GM21447 (cell line): ENCODE results near the gene SSBP4.

ENCODE experiments used
- ATAC-seq: cut with Tn5 transposase; IDR thresholded peaks from one replicate; pipeline ENCODE4 v1.9.1; 2021; ENCODE audit not compliant: unreplicated experiment

Gene SSBP4

DNA sequence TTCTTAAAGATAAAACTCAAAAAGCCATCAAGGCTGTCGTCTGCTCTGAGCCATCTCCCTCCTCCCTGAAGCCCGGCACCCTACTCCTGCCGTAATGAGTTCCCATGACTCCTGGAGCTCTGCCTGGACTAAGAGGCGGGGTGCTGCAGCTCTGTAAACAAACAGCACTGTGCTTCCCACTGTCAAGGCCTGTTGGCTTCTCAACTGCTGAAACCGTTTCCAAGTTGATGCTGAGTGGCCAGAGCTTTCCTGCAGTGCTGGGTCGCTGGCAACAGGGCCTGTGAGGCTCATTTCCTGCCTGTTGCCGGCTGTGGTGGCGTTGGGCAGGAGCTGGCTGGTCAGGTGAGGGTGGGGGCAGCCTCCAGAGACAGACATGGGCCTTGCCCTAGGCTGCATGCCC, 45.4 kb downstream of the SSBP4 start:
- no peak for ATAC-seq

DNA sequence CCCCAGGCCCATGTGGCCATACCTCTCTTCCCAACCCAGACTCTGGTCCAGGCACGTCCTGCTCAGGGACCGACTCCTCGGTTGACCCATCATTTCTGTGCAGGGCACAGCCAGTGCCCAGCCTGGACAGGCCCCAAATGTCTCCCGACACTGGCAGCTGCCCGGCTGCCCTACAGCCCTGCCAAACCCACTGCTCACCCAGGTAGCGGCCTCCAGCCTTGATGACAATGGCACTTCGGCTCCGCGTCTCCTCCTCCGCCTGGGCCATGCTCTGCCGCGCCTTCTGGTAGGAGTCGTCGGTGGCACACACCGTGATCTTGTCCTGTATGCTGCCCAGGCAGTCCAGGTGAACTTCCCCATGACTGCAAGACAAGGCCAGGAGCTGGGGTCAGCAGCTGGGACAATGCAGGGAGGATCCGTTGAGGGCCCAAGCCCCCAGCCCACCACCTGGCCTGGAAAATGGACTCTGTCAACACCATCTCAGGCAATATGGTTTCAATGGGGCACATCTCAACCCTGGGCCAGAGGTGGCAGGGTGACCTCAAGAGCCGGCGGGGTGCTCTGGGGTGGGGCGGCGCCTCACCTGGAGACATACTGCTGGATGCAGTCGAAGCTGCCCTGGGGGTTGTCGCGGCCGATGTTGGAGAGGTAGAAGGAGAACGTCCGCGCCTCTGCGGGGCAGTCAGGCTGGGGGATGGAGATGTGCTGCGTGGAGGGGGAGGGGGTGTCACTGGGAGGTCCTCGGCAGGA, 46.2 kb downstream of the SSBP4 start:
- no peak for ATAC-seq

DNA sequence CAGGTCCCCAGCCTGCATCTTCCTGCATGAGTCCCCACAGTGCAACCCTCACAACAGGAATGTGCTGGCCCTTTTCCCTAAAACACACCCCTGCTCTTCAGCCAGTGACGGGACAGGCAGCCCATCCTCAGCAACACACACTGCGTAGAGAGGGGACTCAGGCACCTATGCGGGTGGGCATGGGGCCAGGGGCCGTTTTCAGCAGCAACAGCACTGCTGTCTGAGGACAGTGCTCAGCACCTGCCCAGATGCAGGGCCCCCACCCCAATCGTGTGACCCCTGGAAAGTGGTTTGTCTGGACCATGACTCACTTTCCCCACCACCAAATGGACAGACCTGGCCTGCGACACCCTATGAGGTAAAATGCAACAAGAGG, 46.8 kb downstream of the SSBP4 start:
- ATAC-seq = no peak

DNA sequence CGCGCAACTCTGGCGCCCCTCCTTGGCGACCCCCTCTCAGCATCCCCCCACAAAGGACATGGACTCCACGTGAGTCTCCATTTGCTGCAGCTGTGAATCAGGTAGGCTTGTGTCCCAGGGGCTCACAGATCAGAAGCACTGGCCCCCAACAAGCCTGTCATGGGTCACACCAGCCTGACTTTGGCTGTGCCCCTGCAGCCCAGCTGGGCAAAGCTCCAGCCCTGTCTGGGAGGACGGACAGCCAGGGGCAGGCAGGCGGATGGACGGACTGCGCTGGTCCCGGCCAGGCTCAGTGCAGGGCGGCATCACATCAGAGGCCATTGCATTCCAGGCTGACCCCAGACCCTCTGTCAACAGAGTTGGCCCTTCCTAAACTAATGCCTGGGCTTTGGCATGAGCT, 47.2 kb downstream of the SSBP4 start:
- no peak for ATAC-seq

DNA sequence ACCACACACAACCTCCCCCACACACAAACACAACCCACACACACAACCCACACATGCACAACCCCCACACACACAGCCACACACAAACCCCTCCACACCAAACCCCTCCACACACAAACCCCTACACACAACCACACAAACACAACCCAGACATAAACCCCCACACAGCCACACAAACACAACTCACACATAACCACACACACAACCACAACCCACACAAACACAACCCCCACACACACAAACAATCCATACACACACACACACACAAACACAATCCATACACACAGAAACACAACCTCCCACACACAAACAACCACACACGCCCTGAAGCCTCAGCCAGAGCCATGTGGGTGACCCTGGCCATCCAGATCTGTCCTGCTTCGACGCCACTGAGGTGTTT, 48.8 kb downstream of the SSBP4 start:
- ATAC-seq = no peak

DNA sequence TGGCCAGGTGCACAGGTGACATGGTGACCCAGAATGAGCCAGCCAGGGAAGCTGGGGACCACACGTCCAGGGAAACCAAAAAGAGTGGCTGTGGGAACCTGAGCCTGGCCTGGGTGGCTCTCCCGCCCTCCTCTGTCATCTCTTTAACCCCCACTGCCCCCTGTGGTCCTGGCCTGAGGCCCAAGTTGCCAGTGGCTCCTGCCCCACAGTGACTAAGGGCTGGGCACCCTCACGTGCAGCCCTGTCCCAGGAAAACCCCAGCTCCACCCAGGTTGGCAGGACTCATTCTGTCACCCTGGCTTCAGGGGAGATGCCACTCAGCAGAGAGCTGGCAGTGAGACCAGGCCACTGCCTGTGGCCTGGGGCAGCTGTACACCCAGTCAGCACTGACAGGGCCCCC, 49.3 kb downstream of the SSBP4 start:
- ATAC-seq = no peak

DNA sequence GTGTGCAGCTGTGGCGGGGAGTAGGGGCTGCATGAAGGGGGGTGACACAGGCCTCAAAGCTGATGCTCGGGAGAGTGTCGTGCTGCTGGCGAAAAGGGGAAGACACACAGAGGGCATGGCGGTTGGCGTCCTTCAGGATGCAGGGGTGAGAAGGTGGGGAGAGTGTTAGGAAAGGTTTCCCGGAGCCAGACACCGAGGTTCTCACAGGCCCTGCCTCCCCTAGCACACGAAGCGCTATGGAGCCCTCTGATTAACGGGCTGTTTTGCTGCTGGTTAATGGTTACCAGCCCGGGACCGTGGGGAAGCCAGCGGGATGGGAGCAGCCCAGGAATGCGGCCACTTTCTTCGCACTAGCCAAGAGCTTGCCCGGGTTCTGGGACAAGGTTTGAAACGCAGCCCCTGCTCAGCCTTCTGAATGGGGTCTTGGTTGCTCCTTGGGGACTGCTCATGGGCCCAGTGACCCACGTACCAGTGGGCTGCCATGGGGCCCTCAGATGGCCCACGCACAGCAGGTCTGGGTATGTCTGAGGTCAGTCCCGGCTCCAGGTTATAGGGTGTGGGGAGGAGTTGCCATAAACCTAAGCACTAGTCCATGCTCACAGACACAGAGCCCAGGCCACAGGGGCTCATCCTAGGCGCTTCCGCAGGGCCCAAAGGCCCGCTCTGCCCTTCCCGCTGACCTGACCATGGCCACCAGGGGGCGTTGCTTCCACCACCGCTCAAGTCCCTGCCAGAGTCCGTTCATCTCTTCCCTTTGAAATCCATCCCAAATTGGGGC, 50.1 kb downstream of the SSBP4 start:
- ATAC-seq = no peak

DNA sequence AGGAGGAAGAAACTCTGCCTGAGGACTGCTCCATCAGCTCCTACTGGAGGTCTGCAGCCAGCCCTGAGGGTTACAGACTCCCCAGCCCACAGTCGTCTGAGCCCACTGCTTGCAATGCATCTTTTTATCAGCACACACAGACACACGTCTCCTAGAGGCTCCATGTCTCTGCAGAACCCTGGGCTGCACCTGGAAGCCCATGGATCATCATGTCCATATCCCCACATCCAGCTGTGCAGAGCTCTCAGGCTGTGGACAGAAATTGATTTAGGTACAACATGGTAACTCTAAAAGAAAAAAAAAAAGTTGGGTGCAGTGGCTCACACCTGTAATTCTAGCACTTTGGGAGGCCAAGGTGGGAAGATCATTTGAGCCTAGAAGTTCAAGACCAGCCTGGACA, 51.6 kb downstream of the SSBP4 start:
- ATAC-seq = no peak

DNA sequence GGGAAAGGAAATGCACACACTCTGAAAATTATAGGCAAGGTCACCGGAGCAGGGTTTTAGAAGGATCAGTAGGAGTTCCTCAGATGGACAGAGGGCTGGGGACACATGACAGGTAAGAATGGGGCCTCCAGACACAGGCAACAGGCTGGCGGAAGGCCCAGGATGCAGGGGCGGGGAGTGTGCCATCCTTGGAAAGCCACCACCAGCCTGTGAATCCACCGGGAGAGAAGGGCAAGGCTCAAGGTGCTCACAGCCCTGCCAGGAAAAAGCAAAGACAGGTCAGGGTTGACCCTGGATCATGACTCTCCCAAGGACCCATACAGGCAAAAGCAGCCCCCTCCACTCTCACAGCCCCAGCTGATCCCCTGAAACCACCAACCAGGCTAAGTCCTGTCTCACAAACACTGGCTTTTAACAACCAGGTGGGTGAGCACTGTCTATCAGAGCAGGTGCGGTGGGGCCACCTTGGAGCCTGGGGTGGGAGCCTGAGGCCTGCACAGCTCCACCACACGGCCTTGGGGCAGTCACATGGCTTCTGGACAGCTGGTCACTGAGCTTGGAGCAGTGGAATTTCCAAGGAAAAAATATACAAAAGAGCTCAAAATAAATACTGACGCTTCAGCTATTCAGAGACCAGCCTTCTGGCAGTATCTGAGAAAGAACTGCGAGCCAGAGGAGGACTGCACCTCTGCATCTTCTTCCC, 54.0 kb downstream of the SSBP4 start:
- no peak for ATAC-seq

DNA sequence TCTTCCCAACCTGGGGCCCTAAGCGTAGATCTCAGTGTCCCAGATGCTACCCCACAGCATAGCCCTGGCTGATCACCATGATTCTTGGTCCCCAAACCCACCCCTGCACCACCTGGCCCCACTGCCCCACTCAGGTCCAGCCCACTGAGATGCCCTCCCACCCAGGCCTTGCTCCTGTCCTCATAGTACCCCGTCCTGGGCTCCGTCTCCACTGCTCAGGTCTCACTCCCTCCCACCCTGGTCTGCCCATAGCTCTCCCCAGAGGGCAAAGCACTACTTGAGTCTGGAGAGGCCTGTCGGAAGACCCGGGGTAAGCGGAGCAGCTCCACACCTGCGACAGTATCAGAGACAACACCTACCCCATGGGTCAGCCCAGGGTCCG, 54.5 kb downstream of the SSBP4 start:
- no peak for ATAC-seq

DNA sequence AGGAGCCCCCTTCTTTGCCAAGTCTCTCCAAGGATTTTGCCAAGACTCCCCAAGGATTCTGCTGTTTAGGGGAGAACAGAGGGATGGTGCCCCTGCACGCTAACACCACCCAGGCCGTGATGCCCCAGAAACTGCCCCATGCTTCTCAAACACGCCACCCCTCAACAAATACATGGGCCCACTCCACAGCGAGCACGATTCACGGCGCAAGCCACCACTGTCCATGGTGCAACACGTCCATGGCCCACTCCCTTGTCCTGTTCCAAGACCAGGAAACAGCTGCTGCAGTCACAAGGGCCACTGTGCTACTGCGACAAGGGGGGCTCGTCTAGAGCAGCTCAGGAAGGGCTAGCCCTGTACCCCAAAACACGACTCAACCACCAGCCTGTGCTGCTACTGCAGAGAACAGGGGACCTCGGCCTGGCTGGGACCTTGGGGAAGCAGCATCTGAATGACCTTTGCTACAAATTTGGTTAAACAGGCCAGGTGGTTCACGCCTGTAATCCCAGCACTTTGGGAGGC, 55.2 kb downstream of the SSBP4 start:
- ATAC-seq = no peak

DNA sequence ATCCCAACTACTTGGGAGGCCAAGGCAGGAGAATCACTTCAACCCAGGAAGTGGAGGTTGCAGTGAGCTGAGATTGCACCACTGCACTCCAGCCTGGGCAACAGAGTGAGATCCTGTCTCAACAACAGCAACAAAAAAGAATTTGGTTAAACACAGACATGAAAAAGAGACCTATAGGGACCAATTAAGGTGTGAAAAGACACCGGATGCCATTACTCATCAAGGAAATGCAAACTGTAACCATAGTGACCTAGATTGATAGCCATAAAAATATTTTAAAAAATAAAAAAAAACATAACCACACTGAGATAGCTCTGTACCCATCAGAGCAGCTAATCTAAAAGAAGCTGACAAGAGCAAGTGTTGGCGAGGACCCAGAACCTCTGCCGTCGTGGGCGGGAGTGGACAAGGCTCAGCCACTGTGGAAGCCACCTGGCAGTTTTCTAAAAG, 55.8 kb downstream of the SSBP4 start:
- no peak for ATAC-seq

DNA sequence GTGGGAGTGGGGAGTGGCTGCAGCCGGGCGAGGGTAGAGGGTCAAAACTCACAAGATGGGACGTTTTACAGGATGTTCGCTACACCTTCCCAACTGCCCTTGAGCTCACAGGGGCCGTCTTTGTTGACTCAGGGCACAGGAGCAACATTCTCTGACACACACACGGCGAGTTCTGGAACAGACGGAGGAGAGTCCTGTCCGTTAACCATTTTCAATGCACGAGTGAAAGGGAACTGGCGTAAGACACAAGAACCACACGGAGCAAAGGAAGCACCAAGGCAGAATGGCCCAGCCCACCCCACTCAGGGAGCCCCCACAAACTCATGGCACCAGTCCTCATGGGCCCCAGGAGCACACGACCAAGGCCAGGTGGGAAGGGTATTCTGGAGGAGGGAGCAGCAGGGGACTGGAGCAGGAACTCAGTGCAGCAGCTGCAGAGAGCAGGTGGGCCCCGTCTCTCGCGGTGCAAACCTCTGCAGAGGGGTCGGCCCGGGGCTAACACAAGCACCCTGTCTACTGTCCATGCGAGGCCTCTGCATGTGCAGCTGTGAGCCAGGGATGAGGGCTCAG, 56.6 kb downstream of the SSBP4 start:
- ATAC-seq = no peak

DNA sequence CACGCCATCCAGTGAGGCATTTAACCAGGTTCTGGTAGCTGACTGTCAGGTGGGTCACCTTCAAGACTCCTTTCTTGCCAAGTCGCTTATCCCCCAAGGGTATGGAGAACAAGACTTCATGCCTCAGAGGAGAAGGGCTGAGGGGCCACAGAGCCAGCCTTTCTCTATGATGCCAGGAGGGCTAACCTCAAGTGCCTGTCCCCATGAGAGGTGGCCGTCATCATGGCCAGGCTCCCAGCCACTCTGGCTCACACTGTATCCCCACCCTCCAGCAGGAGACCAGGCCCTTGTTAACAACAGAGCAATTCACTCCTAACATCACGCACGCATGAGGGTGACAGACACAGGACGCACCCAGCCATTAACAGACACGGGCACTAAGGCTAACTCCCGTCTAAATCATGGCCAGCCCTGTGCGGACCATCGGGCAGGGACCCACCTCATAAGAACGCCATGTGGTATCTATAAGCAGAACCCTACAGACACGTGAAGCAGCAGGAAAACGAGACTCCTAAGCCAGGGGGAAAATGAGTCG, 57.4 kb downstream of the SSBP4 start:
- no peak for ATAC-seq

DNA sequence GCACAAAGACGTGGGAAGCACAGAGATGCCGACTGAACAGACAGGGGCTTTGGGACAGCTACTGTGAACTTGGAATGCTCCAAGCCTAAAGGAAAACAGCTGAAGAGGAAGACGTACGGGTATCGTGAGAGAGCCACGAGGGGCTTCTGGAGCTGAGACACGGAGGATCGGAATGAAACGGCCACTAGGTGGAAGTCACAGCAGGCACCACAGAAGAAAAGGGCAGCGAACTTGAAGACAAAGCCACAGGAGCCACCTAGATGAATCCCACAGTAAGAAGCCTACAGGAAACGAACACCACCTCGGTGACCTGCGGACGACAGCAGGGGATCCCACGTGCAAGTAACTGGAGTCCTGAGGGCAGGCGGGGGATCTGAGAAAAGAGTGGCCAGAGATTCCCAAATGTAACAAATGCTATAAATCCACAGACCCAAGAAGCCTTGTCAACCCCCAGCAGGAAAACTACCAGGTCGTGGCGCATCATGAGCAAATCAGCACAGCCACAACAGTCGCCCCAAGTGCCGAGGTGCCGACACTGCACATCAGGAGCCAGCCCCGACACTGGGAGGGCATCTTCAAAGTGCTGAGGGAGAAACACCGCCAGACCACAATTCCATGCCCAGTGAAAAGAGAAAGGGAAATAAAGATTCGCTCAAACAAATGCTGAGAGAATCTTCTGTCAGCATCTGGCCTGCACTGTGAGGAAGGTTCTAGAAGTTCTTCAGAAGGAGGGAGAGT, 58.0 kb downstream of the SSBP4 start:
- no peak for ATAC-seq

DNA sequence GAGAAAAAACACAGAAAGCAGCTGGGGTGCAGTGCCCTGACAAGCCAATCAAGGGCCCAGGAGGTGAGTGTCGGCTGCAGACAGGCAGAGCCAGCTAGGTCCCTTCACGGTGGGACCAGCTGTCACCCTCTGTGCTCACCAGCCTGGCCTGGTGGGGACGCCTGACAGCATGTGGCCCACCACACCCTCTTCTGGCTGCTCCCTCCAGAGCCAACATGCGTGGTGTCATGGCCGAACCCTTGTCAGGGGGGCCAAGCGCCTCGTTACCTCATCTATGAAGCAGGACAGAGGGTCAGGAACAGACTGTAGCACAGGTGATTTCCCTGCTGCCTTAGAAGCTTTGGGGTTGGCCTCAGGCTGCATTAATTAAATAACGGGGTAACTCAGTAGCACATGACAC, 58.8 kb downstream of the SSBP4 start:
- no peak for ATAC-seq

DNA sequence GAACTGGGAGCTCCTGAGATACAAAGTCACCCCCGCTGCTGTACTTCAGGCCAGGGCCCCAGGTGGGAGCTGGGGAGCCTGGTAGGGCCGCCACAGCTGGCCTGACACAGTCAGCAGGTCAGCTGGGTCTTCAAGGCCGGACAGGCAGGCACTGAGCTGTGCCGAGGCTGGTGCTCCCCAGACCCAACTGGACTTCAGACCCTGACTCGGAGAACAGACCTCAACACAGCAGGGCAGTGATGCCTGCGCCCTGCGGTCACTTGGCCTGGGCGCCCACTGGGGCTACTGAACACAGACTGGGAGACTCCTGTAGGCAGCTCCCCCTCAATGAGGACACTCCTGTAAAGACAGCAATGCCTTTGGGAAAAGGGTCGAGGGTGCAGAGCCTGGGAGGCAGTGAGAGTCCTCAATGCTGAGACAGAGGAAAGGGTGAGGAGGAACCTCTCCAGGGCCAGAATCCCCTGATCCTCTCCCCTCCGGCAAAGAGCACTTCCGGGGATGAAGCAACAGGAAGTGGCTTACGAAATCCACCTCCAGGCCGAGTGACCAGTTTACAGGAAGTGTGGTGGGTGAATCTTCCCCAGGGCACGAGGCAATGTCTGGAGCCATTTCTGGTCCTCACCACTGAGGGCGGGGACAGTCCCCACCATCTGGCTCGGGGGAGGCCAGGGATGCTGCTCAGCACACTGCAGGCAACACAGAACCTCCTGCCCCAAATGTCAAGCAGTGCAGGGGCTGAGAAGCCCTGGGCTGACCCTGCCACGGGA, 59.5 kb downstream of the SSBP4 start:
- ATAC-seq = peak; percentile 76

DNA sequence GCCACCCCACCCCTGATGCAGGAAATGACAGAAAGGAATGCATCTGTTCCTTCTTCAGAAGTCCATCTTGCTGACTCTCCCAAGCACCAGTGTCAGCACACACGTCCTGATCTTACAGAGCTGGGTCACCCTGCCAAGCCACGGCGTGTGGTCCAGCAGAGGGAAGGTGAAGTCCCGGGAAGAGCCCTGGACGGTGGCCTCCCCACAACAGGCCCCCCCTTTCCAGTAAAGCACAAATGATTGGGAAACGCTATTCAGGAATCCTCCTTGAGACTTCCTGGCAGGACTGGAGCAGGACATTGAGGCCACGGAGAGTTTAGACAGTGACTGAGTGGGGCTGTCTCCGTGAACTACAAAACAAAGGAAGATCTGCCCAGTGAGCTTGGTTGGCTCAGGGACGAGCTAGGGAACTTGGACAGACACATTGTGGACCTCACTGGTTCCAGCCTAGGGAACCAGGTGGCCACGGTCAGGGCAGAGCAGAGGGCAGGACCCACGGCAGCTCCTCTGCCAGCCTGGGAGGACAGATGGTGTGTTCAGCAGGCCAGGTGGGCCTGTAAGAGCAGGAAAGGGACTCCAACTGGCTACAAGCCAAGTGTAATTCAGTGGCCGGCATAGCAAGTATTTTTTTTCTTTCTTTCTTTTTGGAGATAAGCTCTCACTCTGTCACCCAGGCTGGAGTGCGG, 61.0 kb downstream of the SSBP4 start:
- ATAC-seq = no peak
